Right lobe of liver (tissue), 6 donors: ENCODE results near the gene CERK. TPM values are rescaled to one million over a fixed set of nuclear protein-coding genes. Genes with fewer than 3 reads are reported as not detected.
"Not testable (repeated sequence)": the region's sequence is repeated elsewhere in the genome, so short reads cannot be mapped to it uniquely, and the experiment has no call there.

Experiments used
- ATAC-seq, 4 donors: fragments of 200-7000 bp; cut with Tn5 transposase; one replicate each; pipeline ENCODE4 v1.9.1; 2020; ENCODE audit warnings: mild to moderate bottlenecking in 4 of 4, moderate library complexity in 4 of 4
- DNase-seq, 3 donors: peaks; one replicate each; pipeline ENCODE4 v3.0.0-alpha.2; 2020
- H3K27ac ChIP-seq, 3 donors: fragments of 200-600 bp; one replicate each; pipeline ENCODE4 v1.8.0; 2022
- H3K27me3 ChIP-seq, 2 donors: fragments of 200-600 bp; one replicate each; pipeline ENCODE4 v1.8.0; 2022
- H3K36me3 ChIP-seq, 4 donors: fragments of 200-600 bp; sonication (generic) in 1 of 4; one replicate each; pipeline versions ENCODE4 v1.5.1 to v1.8.0; 2017 to 2022; ENCODE audit warnings: control low read depth in 1 of 4
- H3K4me1 ChIP-seq, 4 donors: fragments of 200-600 bp; sonication (generic) in 1 of 4; one replicate each; pipeline versions ENCODE4 v1.5.1 to v1.8.0; 2017 to 2022; ENCODE audit warnings: control low read depth in 1 of 4
- H3K4me3 ChIP-seq, 3 donors: fragments of 200-600 bp; one replicate each; pipeline ENCODE4 v1.8.0; 2022
- H3K9me3 ChIP-seq, 4 donors: fragments of 200-600 bp; sonication (generic) in 1 of 4; one replicate each; pipeline versions ENCODE4 v1.5.1 to v1.8.0; 2017 to 2022; ENCODE audit warnings: control low read depth in 1 of 4
- POLR2A ChIP-seq: fragments of 450-650 bp; IDR thresholded peaks from one replicate; pipeline ENCODE4 v1.6.1; 2017; ENCODE audit warnings: antibody characterized with exemption, mild to moderate bottlenecking
- WGBS: methylation state at CpG from one replicate; pipeline ENCODE4 v1.1.6; 2018; ENCODE audit warnings: low coverage, low lambda C conversion rate; ENCODE audit not compliant: insufficient coverage; ENCODE audit errors: missing lambda C conversion rate; 5-methylcytosine and 5-hydroxymethylcytosine counted together
- intact Hi-C, 2 donors: fragments of 100-400 bp; cut with DNase I; formaldehyde crosslinking; loops; one replicate each; pipeline versions ENCODE4 v1.11.2 to v1.14.1; 2022
- total RNA-seq, 6 experiments: library from RNA; depleted of rRNA in 2 of 6; stranded (reverse); fragments of >200 nt in 2 of 6; fragmentation: NEBNext Ultra II Directional in 3 of 6; extraction: Animal tissue kit (Norgen Biotek cat#: 25700) in 3 of 6; gene quantifications; one replicate each; pipeline versions ENCODE4 v1.1.0 to v1.2.4, GENCODE V29; 2016 to 2023
- TF ChIP-seq, protein P1 (sequence below), 4 donors: fragments of 200-600 bp in 3 of 4; fragments of 450-650 bp in 1 of 4; IDR thresholded peaks; one replicate each; pipeline versions ENCODE4 v1.5.1 to v1.8.0; 2016 to 2022; ENCODE audit warnings: antibody characterized with exemption in 4 of 4, mild to moderate bottlenecking in 2 of 4
- donor health status: DM: no; HTN: yes; CAD: no.
- donor health status: DM: no; HTN: no; CAD: no.
- donor health status: DM: no; HTN: no; CAD: no.
- donor health status: DM: no; HTN: yes; CAD: no.
- donor health status: DM: no; HTN: yes; CAD: no.

The CERK gene
- total RNA-seq, 6 experiments from 2014 or later, result 9.6 to 27.5 (median 18.5) TPM

DNA sequence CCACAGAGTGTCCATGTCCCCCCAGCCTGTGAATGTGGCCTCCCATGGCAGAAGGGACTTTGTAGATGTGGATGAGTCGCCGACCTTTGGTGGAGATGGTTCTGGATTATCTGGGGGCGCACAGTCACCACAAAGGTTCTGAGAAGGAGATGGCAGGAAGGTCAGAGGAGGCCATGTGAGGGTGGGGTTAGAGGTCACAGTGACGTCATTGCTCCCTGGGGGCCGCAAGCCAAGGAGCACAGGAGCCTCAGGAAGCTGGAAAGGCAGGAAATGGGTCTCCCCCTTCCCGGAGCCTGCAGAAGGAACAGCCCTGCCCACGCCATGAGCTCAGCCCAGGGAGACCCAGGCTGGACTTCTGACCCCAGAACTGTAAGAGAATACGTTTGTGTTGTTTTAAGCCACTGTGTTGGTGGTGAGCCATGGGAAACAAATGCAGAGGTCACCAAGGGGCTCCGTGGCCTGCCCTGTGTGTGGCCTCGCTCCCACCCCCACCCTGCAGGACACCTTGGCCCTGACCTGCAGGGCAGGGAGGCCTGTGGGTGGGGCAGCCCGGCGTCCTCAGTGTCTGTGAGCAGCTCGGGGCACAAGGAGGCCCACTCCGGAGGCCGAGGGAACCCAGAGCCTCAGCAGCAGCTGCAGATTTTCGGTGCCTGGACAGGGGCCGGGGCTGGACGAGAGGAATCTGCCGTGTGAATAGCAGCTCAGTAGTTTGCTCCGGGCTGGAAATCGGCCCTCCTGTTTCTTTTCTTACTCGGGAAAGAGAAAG is 85.8 kb downstream of the CERK start:
- DNase-seq (peak; percentile 79 to 83 (median 82)), ATAC-seq (peak; percentile 41 to 72 (median 70))
- Histone ChIP-seq H3K9me3 (no peaks in the 10 kb centered on the region), H3K36me3 (no peaks in the 10 kb centered on the region), H3K27me3 (no peaks in the 10 kb centered on the region), H3K4me3 (peak overlapping the region in 2 of 3 donors; percentile 2 to 21), H3K4me1 (peaks cover 0 to 67% (median 34%) of the 10 kb centered on the region in 4 donors), H3K27ac (peak overlapping the region; percentile 77 to 90 (median 83))
- WGBS, result 42% methylated on average over 12 of the region's 22 CpGs
- intact Hi-C loops, result loop anchor here in 1 of 2 donors (10.0 kb wide), 1 partner anchor 77 kb away; no protein-coding TSS in a partner anchor
- TF ChIP-seq POLR2A, result peak; percentile 3
- TF ChIP-seq, protein P1, sequence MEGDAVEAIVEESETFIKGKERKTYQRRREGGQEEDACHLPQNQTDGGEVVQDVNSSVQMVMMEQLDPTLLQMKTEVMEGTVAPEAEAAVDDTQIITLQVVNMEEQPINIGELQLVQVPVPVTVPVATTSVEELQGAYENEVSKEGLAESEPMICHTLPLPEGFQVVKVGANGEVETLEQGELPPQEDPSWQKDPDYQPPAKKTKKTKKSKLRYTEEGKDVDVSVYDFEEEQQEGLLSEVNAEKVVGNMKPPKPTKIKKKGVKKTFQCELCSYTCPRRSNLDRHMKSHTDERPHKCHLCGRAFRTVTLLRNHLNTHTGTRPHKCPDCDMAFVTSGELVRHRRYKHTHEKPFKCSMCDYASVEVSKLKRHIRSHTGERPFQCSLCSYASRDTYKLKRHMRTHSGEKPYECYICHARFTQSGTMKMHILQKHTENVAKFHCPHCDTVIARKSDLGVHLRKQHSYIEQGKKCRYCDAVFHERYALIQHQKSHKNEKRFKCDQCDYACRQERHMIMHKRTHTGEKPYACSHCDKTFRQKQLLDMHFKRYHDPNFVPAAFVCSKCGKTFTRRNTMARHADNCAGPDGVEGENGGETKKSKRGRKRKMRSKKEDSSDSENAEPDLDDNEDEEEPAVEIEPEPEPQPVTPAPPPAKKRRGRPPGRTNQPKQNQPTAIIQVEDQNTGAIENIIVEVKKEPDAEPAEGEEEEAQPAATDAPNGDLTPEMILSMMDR (IDR thresholded peaks at IDR 0.05), result no peak

DNA sequence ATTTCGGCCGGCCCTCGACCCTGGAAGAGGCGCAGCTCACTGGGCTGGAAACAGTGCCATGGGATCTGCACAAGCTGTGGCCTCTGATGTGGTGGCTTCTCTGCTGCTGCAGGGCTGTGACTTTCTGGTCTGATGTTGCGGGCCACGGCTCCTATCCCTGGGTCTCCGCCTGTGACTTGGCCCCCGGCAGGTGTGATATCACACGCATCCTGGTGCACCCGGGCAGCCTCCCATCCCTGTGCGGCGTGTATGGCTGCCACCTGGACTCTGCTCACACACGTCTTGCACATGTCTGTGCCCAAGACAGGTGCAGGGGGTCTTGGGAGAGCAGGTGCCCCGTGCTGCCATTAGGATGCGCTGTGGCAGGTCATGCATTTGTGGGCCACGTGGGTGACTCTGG is 86.7 kb downstream of the CERK start:
- Histone ChIP-seq H3K9me3 (no peaks in the 10 kb centered on the region), H3K4me3 (peak overlapping the region in 1 of 3 donors; percentile 4), H3K4me1 (peaks cover 0 to 68% (median 32%) of the 10 kb centered on the region in 4 donors), H3K27ac (peak overlapping the region; percentile 77 to 90 (median 78)), H3K36me3 (no peaks in the 10 kb centered on the region), H3K27me3 (no peaks in the 10 kb centered on the region)
- DNase-seq (no peak), ATAC-seq (no peak)
- intact Hi-C loops, result loop anchor here in 1 of 2 donors (10.0 kb wide), 1 partner anchor 77 kb away; no protein-coding TSS in a partner anchor
- no CpG with 5 or more reads among the region's 16 CpGs for WGBS
- TF ChIP-seq, protein P1 (IDR thresholded peaks at IDR 0.05), result no peak
- TF ChIP-seq POLR2A, result no peak

DNA sequence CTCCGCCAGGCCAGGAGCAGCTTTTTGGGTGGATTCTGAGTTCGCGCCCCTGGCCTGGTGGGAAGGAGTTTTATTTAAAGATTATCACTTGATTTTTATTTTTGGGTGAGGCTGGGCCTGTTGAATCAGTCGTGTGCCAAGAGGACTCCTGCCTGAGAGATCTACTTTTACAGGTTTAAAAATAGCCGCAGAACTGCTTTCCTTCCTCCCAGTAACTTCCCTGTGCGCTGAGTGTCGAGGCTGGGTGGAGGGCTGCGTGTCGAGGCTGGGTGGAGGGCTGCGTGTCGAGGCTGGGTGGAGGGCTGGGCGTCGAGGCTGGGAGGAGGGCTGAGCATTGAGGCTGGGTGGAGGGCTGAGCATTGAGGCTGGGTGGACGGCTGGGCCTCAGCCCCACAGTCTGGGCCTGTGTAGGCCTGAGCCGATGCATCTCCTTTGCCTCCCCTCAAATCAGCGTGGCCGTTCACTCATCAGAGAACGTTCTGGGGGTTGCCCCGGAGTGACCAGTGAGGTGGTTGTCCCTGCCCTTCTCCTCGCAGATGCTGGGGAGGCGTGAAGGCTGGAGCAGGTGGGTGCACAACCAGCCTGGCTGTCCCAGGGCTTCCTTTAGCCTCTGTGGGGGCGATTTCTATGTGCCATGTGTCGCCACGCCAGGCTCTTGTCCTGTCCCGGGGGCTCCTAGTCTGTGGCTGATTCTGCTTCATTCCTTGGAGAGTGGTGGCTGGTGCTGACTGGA is 87.8 kb downstream of the CERK start:
- peaks cover 0 to 63% (median 27%) of the 10 kb centered on the region in 4 donors for H3K4me1 ChIP-seq
- H3K4me3 ChIP-seq, result peak overlapping the region in 1 of 3 donors; percentile 12
- TF ChIP-seq POLR2A, result no peak
- TF ChIP-seq, protein P1 (IDR thresholded peaks at IDR 0.05), result no peak
- intact Hi-C loops, result loop anchor here in 1 of 2 donors (10.0 kb wide), 1 partner anchor 75 kb away; no protein-coding TSS in a partner anchor
- no peak for ATAC-seq
- peak overlapping the region; percentile 77 to 90 (median 78) for H3K27ac ChIP-seq
- no peaks in the 10 kb centered on the region for H3K27me3 ChIP-seq
- no peaks in the 10 kb centered on the region for H3K9me3 ChIP-seq
- WGBS, result 77% methylated on average over 6 of the region's 25 CpGs
- no peak for DNase-seq
- no peaks in the 10 kb centered on the region for H3K36me3 ChIP-seq

DNA sequence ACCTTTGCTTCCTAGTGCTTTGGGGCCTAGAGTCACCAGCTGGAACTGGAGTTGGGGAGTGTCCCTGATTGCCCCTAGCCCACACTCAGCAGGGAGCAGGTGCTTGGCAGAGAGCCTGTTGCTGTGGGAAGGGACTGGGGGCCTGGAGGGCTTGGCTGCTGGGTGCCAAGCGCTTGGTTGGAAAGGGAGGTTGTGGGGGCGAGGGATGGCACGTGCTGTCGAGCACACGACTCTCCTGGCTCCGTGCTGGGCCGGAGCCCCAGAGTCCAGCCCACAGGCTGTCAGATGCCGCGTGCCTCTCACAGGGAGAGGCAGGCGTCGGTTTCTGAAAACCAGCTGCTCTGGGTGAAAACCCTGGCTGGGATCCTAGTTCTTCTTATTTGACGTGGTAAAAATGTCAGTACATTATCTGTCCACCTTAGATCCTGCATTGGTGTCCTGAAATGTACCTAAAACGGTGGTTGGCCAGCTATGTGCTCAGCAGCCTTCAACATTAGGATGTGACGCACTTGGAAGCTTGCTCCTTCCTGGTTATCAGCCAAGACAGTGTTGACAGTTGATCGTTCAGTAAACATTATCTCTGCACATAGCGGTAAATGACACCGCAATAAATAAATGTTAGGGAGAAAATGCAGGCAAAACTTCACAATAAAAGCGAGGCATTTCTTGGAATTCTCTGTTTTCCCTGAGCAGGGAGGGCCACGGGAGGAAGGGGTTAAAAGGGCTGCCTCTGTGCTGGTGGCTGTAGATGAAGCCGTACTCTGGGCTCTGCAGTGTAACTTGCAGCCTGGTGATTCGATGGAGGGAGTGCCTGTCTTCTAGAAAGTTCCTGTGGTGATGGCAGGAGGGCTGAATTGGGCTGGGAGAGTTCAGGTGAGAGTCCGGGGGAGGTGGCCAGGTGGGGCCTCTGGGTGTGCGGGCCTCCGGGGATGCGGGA is 88.6 kb downstream of the CERK start:
- H3K27ac ChIP-seq, result peak overlapping the region; percentile 77 to 90 (median 78)
- TF ChIP-seq POLR2A, result peak; percentile 42
- TF ChIP-seq, protein P1 (IDR thresholded peaks at IDR 0.05), result no peak
- no peaks in the 10 kb centered on the region for H3K27me3 ChIP-seq
- H3K9me3 ChIP-seq, result no peaks in the 10 kb centered on the region
- 20% methylated on average over 13 of the region's 25 CpGs for WGBS
- ATAC-seq, result peak; percentile 54 to 70 (median 62)
- H3K4me3 ChIP-seq, result peak overlapping the region in 2 of 3 donors; percentile 1 to 12
- peaks cover 0 to 63% (median 27%) of the 10 kb centered on the region in 4 donors for H3K4me1 ChIP-seq
- intact Hi-C loops, result loop anchor here in 1 of 2 donors (10.0 kb wide), 1 partner anchor 75 kb away; no protein-coding TSS in a partner anchor
- peak in 2 of 3 donors; percentile 74 to 85 for DNase-seq
- no peaks in the 10 kb centered on the region for H3K36me3 ChIP-seq

DNA sequence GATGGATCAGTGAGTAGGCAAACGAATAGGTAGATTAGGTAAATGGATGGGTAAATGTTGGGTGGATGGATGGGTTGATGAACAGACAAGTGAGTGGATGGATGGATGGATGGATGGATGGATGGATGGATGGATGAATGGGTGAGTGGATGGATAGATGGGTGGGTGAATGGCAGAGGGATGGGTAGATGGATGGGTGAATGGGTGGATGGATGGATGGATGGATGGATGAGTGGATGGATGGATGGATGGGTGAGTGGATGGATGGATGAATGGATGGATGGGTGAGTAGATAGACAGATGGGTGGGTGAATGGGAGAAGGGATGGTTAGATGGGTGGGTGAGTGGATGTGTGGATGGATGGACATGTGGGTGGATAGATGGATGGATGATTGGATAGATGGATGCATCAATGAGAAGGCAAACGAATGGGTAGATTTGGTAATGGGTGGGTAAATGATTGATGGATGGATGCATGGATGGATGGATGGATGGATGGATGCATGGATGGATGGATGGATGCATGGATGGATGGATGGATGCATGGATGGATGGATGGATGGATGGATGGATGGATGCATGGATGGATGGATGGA is 89.7 kb downstream of the CERK start:
- 95% methylated on average over 2 of the region's 2 CpGs for WGBS
- ATAC-seq, H3K27me3 ChIP-seq, H3K36me3 ChIP-seq, H3K9me3 ChIP-seq, intact Hi-C loops, DNase-seq, H3K27ac ChIP-seq, H3K4me3 ChIP-seq: not testable (repeated sequence)
- peaks cover 0 to 53% (median 24%) of the 10 kb centered on the region in 4 donors for H3K4me1 ChIP-seq
